Karpas-422 (cell line): ENCODE data around the gene TCOF1. TPM values are rescaled to one million over a fixed set of nuclear protein-coding genes. Genes with fewer than 3 reads are reported as not detected.

Experiments used
- DNase-seq: peaks from one replicate; pipeline ENCODE4 v3.0.0-alpha.2; 2015
- H2AFZ ChIP-seq: fragments of 200-600 bp; sonication (generic); 2 replicates; pipeline ENCODE4 v1.6.1; 2014; ENCODE audit warnings: antibody characterized with exemption, low read length, mixed read lengths
- H3K27ac ChIP-seq: fragments of 200-600 bp; sonication (generic); 2 replicates; pipeline ENCODE4 v1.5.1; 2014; ENCODE audit warnings: mild to moderate bottlenecking, low read length, moderate library complexity
- H3K27me3 ChIP-seq: fragments of 200-600 bp; sonication (generic); 2 replicates; pipeline ENCODE4 v1.6.1; 2014; ENCODE audit warnings: low read length, mixed read lengths
- H3K36me3 ChIP-seq: fragments of 200-600 bp; sonication (generic); 2 replicates; pipeline ENCODE4 v1.6.1; 2014; ENCODE audit warnings: low read length, mixed read lengths; ENCODE audit not compliant: insufficient read depth
- H3K4me1 ChIP-seq: fragments of 200-600 bp; sonication (generic); 2 replicates; pipeline ENCODE4 v1.6.1; 2014; ENCODE audit warnings: mild to moderate bottlenecking, low read length, mixed read lengths
- H3K4me2 ChIP-seq: fragments of 200-600 bp; sonication (generic); 2 replicates; pipeline ENCODE4 v1.6.1; 2014; ENCODE audit warnings: low read length, low read depth, mild to moderate bottlenecking; ENCODE audit not compliant: poor library complexity, severe bottlenecking
- H3K4me3 ChIP-seq: fragments of 200-600 bp; sonication (generic); 2 replicates; pipeline ENCODE4 v1.5.1; 2014; ENCODE audit warnings: mild to moderate bottlenecking, antibody characterized with exemption, low read length, mixed read lengths
- H3K79me2 ChIP-seq: fragments of 200-600 bp; sonication (generic); 2 replicates; pipeline ENCODE4 v1.6.1; 2014; ENCODE audit warnings: mild to moderate bottlenecking, low read length, mixed read lengths
- H3K9ac ChIP-seq: fragments of 200-600 bp; sonication (generic); 2 replicates; pipeline ENCODE4 v1.6.0; 2014; ENCODE audit warnings: low read length
- H3K9me2 ChIP-seq: fragments of 200-600 bp; sonication (generic), shearing (Covaris generic); replicated peaks from 2 replicates; pipeline ENCODE4 v1.6.0; 2014; ENCODE audit warnings: mild to moderate bottlenecking, low read length, moderate library complexity; ENCODE audit not compliant: insufficient read depth
- H3K9me3 ChIP-seq: fragments of 300-700, 200-600 bp; sonication (generic); 2 replicates; pipeline ENCODE4 v1.6.1; 2014; ENCODE audit warnings: low read length, mixed read lengths
- H4K20me1 ChIP-seq: fragments of 200-600 bp; sonication (generic); 2 replicates; pipeline ENCODE4 v1.6.1; 2014; ENCODE audit warnings: mild to moderate bottlenecking, antibody characterized with exemption, low read length, low read depth; ENCODE audit not compliant: insufficient read depth
- total RNA-seq: library from RNA; depleted of rRNA; stranded (reverse); fragments of >200 nt; shearing (Covaris generic); gene quantifications from 2 replicates; pipeline ENCODE4 v1.2.3, GENCODE V29; 2014; ENCODE audit warnings: low replicate concordance

The TCOF1 gene
- total RNA-seq, 1 experiment from 2014 or later: 23.0 TPM

- Histone ChIP-seq H2AFZ (no peak overlapping the region), H3K4me3 (peak overlapping the region; percentile 32; the same call in 1 of the 2 replicates), H3K9me2 (no peaks in the 10 kb centered on the region), H3K9me3 (no peaks in the 10 kb centered on the region), H3K27ac (peak overlapping the region; percentile 100), H4K20me1 (peaks cover 44% of the 10 kb centered on the region; the same call in 1 of the 2 replicates), H3K4me2 (peak overlapping the region; percentile 99), H3K9ac (peak overlapping the region; percentile 44), H3K4me1 (peaks cover 68% of the 10 kb centered on the region), H3K79me2 (peaks cover 34% of the 10 kb centered on the region), H3K27me3 (no peaks in the 10 kb centered on the region), H3K36me3 (peaks cover 49% of the 10 kb centered on the region)
- no peak for DNase-seq
Measured at GRCh38 chr5:150408231-150408943, 50.9 kb downstream of the TCOF1 start.

- H3K4me1 ChIP-seq: peaks cover 76% of the 10 kb centered on the region
- no peaks in the 10 kb centered on the region for H3K27me3 ChIP-seq
- peak overlapping the region; percentile 86 for H3K9ac ChIP-seq
- peaks cover 39% of the 10 kb centered on the region; the same call in 1 of the 2 replicates for H4K20me1 ChIP-seq
- peaks cover 34% of the 10 kb centered on the region for H3K79me2 ChIP-seq
- no peaks in the 10 kb centered on the region for H3K9me2 ChIP-seq
- peak overlapping the region; percentile 99 for H3K4me2 ChIP-seq
- DNase-seq: peak; percentile 83
- H3K36me3 ChIP-seq: peaks cover 38% of the 10 kb centered on the region
- peak overlapping the region; percentile 100 for H3K27ac ChIP-seq
- peak overlapping the region; percentile 84 for H3K4me3 ChIP-seq
- H3K9me3 ChIP-seq: no peaks in the 10 kb centered on the region
- no peak overlapping the region for H2AFZ ChIP-seq
Measured at GRCh38 chr5:150409638-150410523, 52.4 kb downstream of the TCOF1 start.

- Histone ChIP-seq H3K9me3 (no peaks in the 10 kb centered on the region), H3K4me2 (peak overlapping the region; percentile 99), H2AFZ (no peak overlapping the region), H3K36me3 (peaks cover 33% of the 10 kb centered on the region), H3K9me2 (no peaks in the 10 kb centered on the region), H3K4me1 (peaks cover 76% of the 10 kb centered on the region), H3K4me3 (peak overlapping the region; percentile 84), H3K9ac (peak overlapping the region; percentile 93), H3K79me2 (peaks cover 34% of the 10 kb centered on the region), H3K27ac (peak overlapping the region; percentile 100), H3K27me3 (no peaks in the 10 kb centered on the region), H4K20me1 (peaks cover 39% of the 10 kb centered on the region; the same call in 1 of the 2 replicates)
- DNase-seq: peak; percentile 99
Measured at GRCh38 chr5:150410524-150411244, 53.2 kb downstream of the TCOF1 start.

- peak overlapping the region; percentile 93 for H3K9ac ChIP-seq
- H3K36me3 ChIP-seq: peaks cover 28% of the 10 kb centered on the region
- no peak overlapping the region for H2AFZ ChIP-seq
- no peaks in the 10 kb centered on the region for H3K9me2 ChIP-seq
- no peaks in the 10 kb centered on the region for H3K9me3 ChIP-seq
- peak overlapping the region; percentile 84 for H3K4me3 ChIP-seq
- H3K4me1 ChIP-seq: peaks cover 76% of the 10 kb centered on the region
- DNase-seq: peak; percentile 95
- H3K27me3 ChIP-seq: no peaks in the 10 kb centered on the region
- H3K27ac ChIP-seq: peak overlapping the region; percentile 100
- peaks cover 34% of the 10 kb centered on the region; the same call in 1 of the 2 replicates for H4K20me1 ChIP-seq
- peak overlapping the region; percentile 99 for H3K4me2 ChIP-seq
- peaks cover 34% of the 10 kb centered on the region for H3K79me2 ChIP-seq
Measured at GRCh38 chr5:150411245-150411979, 53.9 kb downstream of the TCOF1 start.

- Histone ChIP-seq H4K20me1 (peaks cover 22% of the 10 kb centered on the region; the same call in 1 of the 2 replicates), H3K27me3 (no peaks in the 10 kb centered on the region), H3K9ac (peak within 1 kb of the TSS; percentile 93), H3K79me2 (peaks cover 34% of the 10 kb centered on the region), H3K27ac (peak within 1 kb of the TSS; percentile 100), H3K9me2 (no peaks in the 10 kb centered on the region), H2AFZ (peak within 1 kb of the TSS; percentile 31), H3K9me3 (no peaks in the 10 kb centered on the region), H3K4me3 (peak within 1 kb of the TSS; percentile 84), H3K4me2 (peak within 1 kb of the TSS; percentile 99), H3K36me3 (peaks cover 18% of the 10 kb centered on the region), H3K4me1 (peaks cover 65% of the 10 kb centered on the region)
- peak; percentile 99 for DNase-seq
Measured at GRCh38 chr5:150412319-150413175, 55.0 kb downstream of the TCOF1 start, which contains the start of gene CD74. CD74 (minus strand) TSS chr5:150412910; CDS start chr5:150412749, 161 bp downstream.

- Histone ChIP-seq H3K27ac (peak overlapping the region; percentile 100), H3K4me1 (peaks cover 58% of the 10 kb centered on the region), H3K36me3 (peaks cover 12% of the 10 kb centered on the region), H3K9me2 (no peaks in the 10 kb centered on the region), H3K27me3 (no peaks in the 10 kb centered on the region), H3K4me2 (peak overlapping the region; percentile 99), H3K4me3 (peak overlapping the region; percentile 84), H2AFZ (peak overlapping the region; percentile 31), H3K9me3 (no peaks in the 10 kb centered on the region), H4K20me1 (peaks cover 17% of the 10 kb centered on the region; the same call in 1 of the 2 replicates), H3K9ac (peak overlapping the region; percentile 63), H3K79me2 (peaks cover 30% of the 10 kb centered on the region)
- no peak for DNase-seq
Measured at GRCh38 chr5:150413176-150413901, 55.8 kb downstream of the TCOF1 start.
